HL-60 (cell line): ENCODE measurements around the gene ASB10.

Experiments used
- DNase-seq, 2 experiments: peaks; one replicate each; pipeline ENCODE4 v3.0.0-alpha.2; 2010 to 2020; ENCODE audit warnings: low read depth in 1 of 2, low spot score in 1 of 2
- H3K27ac ChIP-seq: fragments of 250-450 bp; sonication (Bioruptor Pico); replicated peaks from 2 replicates; pipeline ENCODE4 v1.5.1; 2020; ENCODE audit warnings: mild to moderate bottlenecking, moderate library complexity
- H3K27me3 ChIP-seq: fragments of 250-450 bp; sonication (Bioruptor Pico); 2 replicates; pipeline ENCODE4 v1.5.1; 2021; ENCODE audit warnings: mild to moderate bottlenecking, moderate library complexity; ENCODE audit not compliant: insufficient read depth, poor library complexity, severe bottlenecking
- H3K4me3 ChIP-seq: replicated peaks from 2 replicates; pipeline ENCODE4 v1.5.1; 2011; ENCODE audit warnings: mild to moderate bottlenecking, control low read depth, low read length; ENCODE audit not compliant: insufficient read depth
- GABPA ChIP-seq: IDR thresholded peaks from 2 replicates; pipeline ENCODE4 v1.6.1; 2012; ENCODE audit warnings: low read depth
- POLR2AphosphoS5 ChIP-seq: IDR thresholded peaks from 2 replicates; pipeline ENCODE4 v1.6.1; 2012; ENCODE audit warnings: low read depth
- SPI1 ChIP-seq: IDR thresholded peaks from 2 replicates; pipeline ENCODE4 v1.6.1; 2012; ENCODE audit warnings: low read depth, mild to moderate bottlenecking, borderline replicate concordance
- TF ChIP-seq, protein P1 (sequence below): IDR thresholded peaks from 2 replicates; pipeline ENCODE4 v1.6.1; 2012; ENCODE audit warnings: low read depth; ENCODE audit not compliant: insufficient replicate concordance
- TF ChIP-seq, protein P2 (sequence below): IDR thresholded peaks from one replicate; pipeline ENCODE4 v1.5.1; 2011; ENCODE audit warnings: low read length, control low read depth, inconsistent platforms; ENCODE audit not compliant: insufficient read depth

The ASB10 gene

DNA sequence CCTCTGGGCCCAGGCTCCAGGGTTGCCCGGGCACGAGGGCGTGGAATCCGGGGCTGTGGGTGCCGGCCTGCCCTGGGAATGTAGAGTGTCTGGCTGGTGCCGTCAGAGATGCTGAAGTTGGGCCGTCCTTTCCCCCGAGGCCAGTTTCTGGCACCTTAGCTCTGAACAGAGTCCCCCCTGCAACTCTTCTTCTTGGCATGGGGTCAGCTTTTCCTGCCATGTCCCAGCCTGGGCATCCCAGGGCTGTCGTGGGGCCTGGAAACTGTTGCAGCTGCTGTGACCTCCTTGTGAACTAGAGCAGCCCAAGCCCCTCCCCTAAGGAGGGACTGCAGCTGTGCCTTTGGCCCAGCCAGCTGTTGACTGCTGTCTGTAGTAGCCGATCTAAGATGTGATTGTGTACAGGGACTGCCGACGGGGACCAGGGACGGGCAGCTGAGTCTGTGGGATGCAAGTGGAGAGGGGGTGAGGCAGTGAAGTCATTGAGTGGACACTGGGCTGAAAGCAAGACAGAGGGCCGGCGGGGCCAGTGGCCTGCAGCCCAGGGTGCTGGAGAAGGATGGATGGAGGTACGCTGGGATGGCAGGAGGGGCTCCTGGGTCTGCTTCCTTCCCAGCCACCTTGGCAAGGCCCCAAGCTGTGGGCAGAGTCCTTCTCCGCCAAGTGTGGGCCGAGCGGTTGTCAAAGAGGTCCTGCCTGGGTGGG is 55.3 kb downstream of the ASB10 start:
- Histone ChIP-seq H3K27ac (no peak overlapping the region), H3K4me3 (no peak overlapping the region), H3K27me3 (no peaks in the 10 kb centered on the region)
- no peak for TF ChIP-seq POLR2AphosphoS5
- no peak for DNase-seq

DNA sequence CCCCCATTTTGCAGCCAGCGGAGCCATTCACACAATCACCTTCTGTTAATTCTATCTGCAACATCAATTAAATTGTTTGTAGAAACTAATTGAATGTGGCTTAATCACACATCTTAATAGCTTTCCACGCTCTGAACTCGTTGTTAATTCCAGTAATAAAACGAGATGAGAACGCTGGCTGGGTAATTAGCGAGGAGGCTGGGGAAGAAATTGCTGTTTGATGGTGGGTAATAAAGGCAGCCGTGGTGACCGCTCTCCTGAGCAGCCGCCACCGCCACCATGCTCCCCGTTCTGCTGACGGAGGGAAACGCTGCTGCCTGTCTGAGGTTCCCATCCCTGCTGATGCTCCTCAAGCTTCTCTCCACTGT is 55.8 kb downstream of the ASB10 start:
- no peak overlapping the region for H3K27ac ChIP-seq
- TF ChIP-seq GABPA: no peak
- TF ChIP-seq POLR2AphosphoS5: no peak
- TF ChIP-seq, protein P1, sequence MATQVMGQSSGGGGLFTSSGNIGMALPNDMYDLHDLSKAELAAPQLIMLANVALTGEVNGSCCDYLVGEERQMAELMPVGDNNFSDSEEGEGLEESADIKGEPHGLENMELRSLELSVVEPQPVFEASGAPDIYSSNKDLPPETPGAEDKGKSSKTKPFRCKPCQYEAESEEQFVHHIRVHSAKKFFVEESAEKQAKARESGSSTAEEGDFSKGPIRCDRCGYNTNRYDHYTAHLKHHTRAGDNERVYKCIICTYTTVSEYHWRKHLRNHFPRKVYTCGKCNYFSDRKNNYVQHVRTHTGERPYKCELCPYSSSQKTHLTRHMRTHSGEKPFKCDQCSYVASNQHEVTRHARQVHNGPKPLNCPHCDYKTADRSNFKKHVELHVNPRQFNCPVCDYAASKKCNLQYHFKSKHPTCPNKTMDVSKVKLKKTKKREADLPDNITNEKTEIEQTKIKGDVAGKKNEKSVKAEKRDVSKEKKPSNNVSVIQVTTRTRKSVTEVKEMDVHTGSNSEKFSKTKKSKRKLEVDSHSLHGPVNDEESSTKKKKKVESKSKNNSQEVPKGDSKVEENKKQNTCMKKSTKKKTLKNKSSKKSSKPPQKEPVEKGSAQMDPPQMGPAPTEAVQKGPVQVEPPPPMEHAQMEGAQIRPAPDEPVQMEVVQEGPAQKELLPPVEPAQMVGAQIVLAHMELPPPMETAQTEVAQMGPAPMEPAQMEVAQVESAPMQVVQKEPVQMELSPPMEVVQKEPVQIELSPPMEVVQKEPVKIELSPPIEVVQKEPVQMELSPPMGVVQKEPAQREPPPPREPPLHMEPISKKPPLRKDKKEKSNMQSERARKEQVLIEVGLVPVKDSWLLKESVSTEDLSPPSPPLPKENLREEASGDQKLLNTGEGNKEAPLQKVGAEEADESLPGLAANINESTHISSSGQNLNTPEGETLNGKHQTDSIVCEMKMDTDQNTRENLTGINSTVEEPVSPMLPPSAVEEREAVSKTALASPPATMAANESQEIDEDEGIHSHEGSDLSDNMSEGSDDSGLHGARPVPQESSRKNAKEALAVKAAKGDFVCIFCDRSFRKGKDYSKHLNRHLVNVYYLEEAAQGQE: no peak
- TF ChIP-seq SPI1: no peak
- TF ChIP-seq, protein P2, sequence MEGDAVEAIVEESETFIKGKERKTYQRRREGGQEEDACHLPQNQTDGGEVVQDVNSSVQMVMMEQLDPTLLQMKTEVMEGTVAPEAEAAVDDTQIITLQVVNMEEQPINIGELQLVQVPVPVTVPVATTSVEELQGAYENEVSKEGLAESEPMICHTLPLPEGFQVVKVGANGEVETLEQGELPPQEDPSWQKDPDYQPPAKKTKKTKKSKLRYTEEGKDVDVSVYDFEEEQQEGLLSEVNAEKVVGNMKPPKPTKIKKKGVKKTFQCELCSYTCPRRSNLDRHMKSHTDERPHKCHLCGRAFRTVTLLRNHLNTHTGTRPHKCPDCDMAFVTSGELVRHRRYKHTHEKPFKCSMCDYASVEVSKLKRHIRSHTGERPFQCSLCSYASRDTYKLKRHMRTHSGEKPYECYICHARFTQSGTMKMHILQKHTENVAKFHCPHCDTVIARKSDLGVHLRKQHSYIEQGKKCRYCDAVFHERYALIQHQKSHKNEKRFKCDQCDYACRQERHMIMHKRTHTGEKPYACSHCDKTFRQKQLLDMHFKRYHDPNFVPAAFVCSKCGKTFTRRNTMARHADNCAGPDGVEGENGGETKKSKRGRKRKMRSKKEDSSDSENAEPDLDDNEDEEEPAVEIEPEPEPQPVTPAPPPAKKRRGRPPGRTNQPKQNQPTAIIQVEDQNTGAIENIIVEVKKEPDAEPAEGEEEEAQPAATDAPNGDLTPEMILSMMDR: no peak

DNA sequence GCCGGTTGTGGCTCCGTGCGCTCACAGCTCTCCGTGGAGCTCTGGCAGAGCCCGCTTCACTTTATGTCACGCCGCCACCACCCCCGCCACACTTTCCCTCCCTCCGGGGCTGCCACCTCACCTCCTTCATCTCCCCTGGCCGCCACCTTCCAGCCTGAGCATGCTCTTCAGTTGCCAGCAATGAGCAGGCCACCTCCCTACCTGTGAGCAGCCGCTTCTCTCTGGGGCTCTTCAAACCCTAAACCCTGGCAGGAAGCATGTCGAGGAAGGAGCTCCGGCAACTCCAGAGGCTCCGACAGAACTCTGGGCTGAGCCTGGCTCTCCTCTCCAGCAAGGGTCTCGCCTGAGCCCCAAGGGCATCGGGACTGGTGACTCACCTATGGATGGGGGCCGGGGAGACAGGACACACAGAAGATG is 56.3 kb downstream of the ASB10 start:
- TF ChIP-seq GABPA (no peak), POLR2AphosphoS5 (no peak), SPI1 (no peak)
- TF ChIP-seq, protein P1: no peak
- TF ChIP-seq, protein P2: no peak

More for the DNA sequence above, 55.8 kb downstream of the ASB10 start:
- no peak for DNase-seq
- Histone ChIP-seq H3K4me3 (no peak overlapping the region), H3K27me3 (no peaks in the 10 kb centered on the region)

DNA sequence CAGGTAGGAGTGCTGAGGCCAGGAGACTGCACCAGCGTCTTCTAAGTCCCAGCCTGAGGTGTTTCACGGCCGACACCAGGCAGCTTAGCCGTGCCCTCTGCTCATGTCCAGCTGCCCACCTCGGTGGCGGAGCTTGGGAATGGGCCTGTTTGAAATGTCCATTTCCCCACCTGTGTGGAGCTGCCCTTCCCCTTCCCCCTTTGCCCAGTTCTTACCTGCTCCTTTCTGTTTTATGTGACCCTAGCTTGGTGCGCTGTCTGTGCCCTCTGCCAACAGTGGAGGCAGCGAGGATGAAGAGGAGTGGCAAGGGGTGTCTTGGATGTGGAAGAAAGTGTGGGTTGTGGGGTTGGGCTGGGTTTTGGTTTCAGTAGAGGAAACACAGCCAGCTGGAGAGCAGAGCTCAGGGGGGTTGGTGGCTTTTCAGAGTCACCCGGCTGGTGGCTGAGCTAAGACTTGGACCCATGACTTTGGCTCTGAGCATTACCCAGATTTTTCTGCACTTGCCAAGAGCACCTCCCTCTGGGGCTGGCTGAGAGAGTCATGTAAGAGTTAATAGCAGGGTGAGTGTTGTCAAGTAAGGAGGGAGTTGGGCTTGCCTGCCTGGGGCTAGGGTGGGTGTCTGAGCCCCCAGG is 57.0 kb downstream of the ASB10 start:
- no peak for DNase-seq

More for the DNA sequence above, 56.3 kb downstream of the ASB10 start:
- no peaks in the 10 kb centered on the region for H3K27me3 ChIP-seq
- no peak for DNase-seq
- no peak overlapping the region for H3K27ac ChIP-seq
- no peak overlapping the region for H3K4me3 ChIP-seq

More for the DNA sequence above, 57.0 kb downstream of the ASB10 start:
- Histone ChIP-seq H3K4me3 (no peak overlapping the region), H3K27ac (no peak overlapping the region), H3K27me3 (no peaks in the 10 kb centered on the region)
- no peak for TF ChIP-seq GABPA
- TF ChIP-seq, protein P2: no peak
- no peak for TF ChIP-seq POLR2AphosphoS5
- TF ChIP-seq SPI1: no peak
- TF ChIP-seq, protein P1: no peak
